NCI-H1092 (cell line): ENCODE data around the gene NKX1-2.
"Not testable (repeated sequence)": the region's sequence is repeated elsewhere in the genome, so short reads cannot be mapped to it uniquely, and the experiment has no call there.

ENCODE experiments used
- DNase-seq: peaks from one replicate; lab custom pipeline; 2025; lab: John Stamatoyannopoulos, UW

NKX1-2 gene

GRCh38 chr10:124451276-124451675, 1.4 kb upstream of the NKX1-2 start:
- DNase-seq: no peak

DNA sequence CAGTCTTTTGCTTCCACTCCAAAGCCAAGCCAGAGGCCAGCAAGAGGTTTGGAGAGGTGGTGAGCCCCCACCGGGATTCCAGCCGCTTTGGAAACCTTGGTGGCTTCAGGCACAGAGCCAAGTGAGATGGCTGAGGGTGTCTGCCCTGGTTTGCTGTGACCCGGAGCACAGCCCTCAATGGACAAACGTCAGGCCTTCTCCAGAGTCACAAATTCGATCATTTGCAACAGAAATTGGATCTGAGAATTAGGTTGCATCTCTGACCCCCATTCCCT, 885 bp upstream of the NKX1-2 start:
- no peak for DNase-seq

DNA sequence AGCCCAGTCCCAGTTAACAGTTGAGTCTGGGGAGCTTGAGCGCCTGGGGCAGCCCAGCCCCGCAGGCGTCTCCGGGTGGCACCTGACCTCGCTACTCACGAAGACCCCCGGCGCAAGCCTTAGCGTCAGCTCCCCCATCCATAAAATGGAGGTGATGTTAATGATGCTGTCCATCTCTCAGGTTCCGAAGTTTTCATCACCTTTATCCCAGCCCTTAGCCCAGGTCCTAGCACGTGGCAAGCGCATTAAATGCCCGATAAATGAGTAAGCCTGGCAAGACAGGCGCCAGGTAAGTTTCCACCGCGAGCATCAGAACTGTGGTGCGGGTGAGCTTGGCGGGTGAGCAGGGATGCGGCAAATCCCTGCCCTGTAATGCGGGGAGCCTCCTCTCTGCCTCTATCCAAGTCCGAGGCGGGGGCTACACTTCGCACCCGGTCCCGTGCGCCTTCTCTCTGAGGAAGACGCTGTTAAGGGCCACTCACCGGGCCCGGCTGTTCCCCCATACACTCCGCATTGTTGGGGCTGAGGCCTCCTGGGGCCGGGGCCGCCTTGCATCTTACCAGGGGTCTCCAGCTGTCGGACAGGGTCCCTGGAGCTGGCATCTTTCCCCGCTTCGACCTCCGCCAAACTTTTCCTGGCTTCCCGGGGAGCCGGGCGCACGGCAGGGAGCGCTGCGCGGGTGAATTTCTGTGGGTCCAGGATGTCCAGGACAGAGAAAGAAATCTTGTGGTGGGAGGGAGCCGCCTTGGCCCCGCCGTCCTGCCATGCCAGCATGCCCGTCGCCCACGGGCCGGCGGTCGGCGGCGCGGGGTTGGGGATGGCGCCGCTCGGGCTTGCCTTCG, 444 bp downstream of the NKX1-2 start:
- DNase-seq: no peak

- DNase-seq: no peak
Measured at GRCh38 chr10:124448696-124449169, 1.1 kb downstream of the NKX1-2 start.

- DNase-seq: no peak
Measured at GRCh38 chr10:124447751-124448466, 1.9 kb downstream of the NKX1-2 start.

GRCh38 chr10:124446830-124447750, 2.7 kb downstream of the NKX1-2 start:
- DNase-seq: no peak

- DNase-seq: not testable (repeated sequence)
Measured at GRCh38 chr10:124441694-124442093, 8.1 kb downstream of the NKX1-2 start.

DNA sequence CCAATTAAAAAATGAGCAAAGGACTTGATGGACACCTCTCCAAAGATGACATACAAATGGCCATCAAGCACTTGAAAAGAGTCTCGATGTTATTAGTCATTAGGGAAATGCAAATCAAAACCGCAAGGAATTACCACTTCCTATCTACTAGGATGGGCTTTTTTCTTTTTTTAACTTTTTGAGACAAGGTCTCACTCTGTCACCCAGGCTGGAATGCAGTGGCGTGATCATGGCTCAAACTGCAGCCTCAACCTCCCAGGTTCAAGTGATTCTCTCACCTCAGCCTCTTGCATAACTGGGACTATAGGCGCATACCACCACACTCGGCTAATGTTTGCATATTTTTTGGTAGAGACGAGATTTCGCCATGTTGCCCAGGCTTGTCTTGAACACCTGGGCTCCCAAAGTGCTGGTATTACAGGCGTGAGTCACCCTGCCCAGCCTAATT, 13.6 kb downstream of the NKX1-2 start:
- DNase-seq: no peak

- not testable (repeated sequence) for DNase-seq
Measured at GRCh38 chr10:124435683-124436082, 14.2 kb downstream of the NKX1-2 start.

- no peak for DNase-seq
Measured at GRCh38 chr10:124433461-124433860, 16.4 kb downstream of the NKX1-2 start.

DNA sequence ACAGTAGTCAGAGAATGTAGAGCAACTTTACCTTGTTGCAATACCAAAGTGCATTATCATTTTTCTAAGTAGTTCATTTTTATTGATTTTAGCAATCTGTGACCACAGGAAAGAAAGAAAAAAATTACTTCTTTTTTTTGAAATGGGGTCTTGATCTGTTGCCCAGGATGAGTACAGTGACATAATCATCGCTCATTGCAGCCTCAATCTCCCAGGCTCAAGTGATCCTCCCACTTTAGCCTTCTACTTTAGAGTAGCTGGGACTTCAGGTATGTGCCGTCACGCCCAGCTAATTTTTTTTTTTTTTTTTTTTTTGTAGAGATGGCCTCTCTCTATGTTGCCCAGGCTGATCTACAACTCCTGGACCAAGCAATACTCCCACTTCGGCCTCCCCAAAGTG, 19.8 kb downstream of the NKX1-2 start:
- DNase-seq: no peak

DNA sequence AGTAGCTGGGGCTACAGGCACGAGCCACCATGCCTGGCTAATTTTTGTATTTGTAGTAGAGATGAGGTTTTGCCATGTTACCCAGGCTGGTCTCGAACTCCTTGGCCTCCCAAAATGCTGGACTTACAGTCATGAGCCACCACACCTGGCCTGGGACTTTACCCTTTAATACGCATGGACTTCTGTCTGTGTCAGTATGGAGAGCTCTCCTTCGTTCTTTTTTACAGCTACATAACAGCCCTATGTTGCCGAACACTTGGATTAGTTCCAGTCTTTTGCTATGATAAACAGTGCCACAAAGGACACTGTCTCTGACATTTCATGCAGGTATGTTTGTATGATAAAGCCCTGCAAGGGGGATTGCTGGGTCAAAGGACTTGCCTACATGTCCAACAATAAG, 20.3 kb downstream of the NKX1-2 start:
- no peak for DNase-seq

DNA sequence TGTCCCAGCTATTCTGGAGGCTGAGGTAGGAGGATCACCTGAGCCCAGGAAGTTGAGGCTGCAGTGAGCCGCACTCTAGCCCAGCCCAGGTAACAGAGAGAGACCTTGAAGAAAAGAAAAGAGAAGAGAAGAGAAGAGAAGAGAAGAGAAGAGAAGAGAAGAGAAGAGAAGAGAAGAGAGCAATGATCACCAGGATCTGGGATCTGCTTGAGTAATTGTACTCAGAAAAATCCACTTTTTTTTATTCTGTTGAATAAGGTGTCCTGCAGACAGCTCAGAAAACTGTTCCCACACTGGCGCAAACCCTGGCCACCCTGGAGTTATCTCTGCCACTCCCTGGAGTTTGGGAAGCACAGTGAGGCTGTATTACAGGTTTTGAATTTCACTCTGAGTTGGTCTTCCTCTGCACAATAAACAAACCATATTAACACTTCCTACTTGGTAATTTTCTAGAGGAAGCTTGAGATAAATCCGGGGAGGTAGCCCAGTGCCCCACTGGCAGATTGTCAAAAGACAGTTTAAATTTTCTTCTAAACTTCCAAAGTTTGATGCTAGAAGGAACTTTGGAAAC, 21.5 kb downstream of the NKX1-2 start:
- DNase-seq: no peak

GRCh38 chr10:124425227-124425962, 24.4 kb downstream of the NKX1-2 start:
- no peak for DNase-seq

DNA sequence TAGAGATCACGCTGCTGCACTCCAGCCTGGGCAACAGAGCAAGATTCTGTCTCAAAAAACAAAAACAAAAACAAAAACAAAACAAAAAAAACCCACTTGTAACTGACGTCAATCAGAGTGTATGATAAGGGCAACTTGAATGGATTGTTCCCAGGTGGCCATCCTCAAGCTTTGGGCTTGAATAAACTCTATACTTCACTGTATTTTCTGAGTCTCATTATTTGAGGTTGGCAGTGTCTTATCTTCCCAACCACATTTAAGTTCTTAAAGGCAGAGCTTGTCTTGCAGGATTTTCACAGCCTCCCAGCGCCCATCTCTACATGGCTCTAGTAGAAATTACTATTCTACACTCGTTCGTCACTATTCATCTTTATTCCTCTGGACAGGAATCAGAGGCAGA, 26.0 kb downstream of the NKX1-2 start:
- DNase-seq: no peak

DNA sequence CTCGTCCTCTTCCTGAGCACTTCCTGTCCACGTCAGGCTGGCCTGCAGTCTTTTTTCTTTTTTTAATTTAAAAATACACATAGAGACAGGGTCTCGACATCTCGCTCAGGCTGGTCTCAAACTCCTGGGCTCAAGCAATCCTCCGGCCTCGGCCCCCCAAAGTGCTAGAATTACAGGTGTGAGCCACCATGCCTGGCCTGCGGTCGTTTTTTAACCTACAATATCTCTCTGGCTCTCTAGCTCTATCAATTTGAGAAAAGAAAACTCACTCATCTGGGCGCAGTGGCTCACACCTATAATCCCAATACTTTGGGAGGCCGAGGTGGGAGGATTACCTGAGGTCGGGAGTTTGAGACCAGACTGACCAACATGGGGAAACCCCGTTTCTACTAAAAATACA, 27.1 kb downstream of the NKX1-2 start:
- no peak for DNase-seq

- DNase-seq: no peak
Measured at GRCh38 chr10:124420254-124420653, 29.6 kb downstream of the NKX1-2 start.

DNA sequence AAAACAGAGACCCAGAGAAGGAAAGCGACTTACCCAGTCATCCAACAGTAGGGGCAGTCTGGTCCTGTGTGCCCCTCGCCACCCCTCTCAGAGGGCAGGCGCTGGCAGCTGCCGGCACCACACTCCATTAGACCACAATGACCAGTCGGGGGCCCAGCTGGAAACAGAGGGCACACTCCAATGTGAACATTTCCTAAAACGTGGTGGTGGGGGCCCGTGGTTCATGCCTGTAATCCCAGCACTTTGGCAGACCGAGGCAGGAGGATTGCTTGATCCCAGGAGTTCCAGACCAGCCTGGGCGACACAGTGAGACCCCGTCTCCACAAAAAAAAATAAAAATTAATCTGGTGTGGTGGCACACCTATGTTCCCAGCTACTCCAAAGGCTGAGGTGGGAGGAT, 30.2 kb downstream of the NKX1-2 start:
- no peak for DNase-seq

- DNase-seq: peak; percentile 92
Measured at GRCh38 chr10:124418726-124419501, 30.9 kb downstream of the NKX1-2 start, which contains the start of gene OAT. Gene OAT, minus strand, starts transcription at chr10:124418923. Its CDS starts 6,752 bp downstream, at chr10:124412171.
